Measurements from ENCODE around the gene TTLL8.

TTLL8 gene

GRCh38 chr22:50022171-50022819 lies 35.8 kb downstream of the TTLL8 start:
- in situ Hi-C loops (cut with MboI; ENCODE audit: low sequenced_read_pairs) = no loop called here

GRCh38 chr22:50020606-50021005 lies 37.5 kb downstream of the TTLL8 start:
- in situ Hi-C loops (cut with MboI; ENCODE audit: low sequenced_read_pairs) = no loop called here

- in situ Hi-C loops (cut with MboI; ENCODE audit: low sequenced_read_pairs) = no loop called here
These were observed 38.8 kb downstream of the TTLL8 start for GRCh38 chr22:50019316-50019715.

GRCh38 chr22:50018608-50019285 lies 39.4 kb downstream of the TTLL8 start:
- in situ Hi-C loops (cut with MboI; ENCODE audit: low sequenced_read_pairs) = no loop called here

GRCh38 chr22:50017701-50018224 lies 40.3 kb downstream of the TTLL8 start:
- in situ Hi-C loops (cut with MboI; ENCODE audit: low sequenced_read_pairs) = no loop called here

GRCh38 chr22:50016988-50017700 lies 41.0 kb downstream of the TTLL8 start:
- in situ Hi-C loops (cut with MboI; ENCODE audit: low sequenced_read_pairs) = no loop called here

GRCh38 chr22:50016308-50016987 lies 41.6 kb downstream of the TTLL8 start:
- in situ Hi-C loops (cut with MboI; ENCODE audit: low sequenced_read_pairs) = no loop called here

GRCh38 chr22:50015451-50016307 lies 42.4 kb downstream of the TTLL8 start:
- in situ Hi-C loops (cut with MboI; ENCODE audit: low sequenced_read_pairs) = no loop called here

- in situ Hi-C loops (cut with MboI; ENCODE audit: low sequenced_read_pairs) = no loop called here
These were observed 43.3 kb downstream of the TTLL8 start for GRCh38 chr22:50014655-50015401.

GRCh38 chr22:50014053-50014501 lies 44.0 kb downstream of the TTLL8 start:
- in situ Hi-C loops (cut with MboI; ENCODE audit: low sequenced_read_pairs) = no loop called here

- in situ Hi-C loops (cut with MboI; ENCODE audit: low sequenced_read_pairs) = no loop called here
These were observed 45.6 kb downstream of the TTLL8 start, which contains the start of gene IL17REL for GRCh38 chr22:50012211-50013181. TSS of gene IL17REL (minus strand) at chr22:50012765. CDS start at chr22:50012646, 119 bp downstream.

GRCh38 chr22:50011447-50012210 lies 46.5 kb downstream of the TTLL8 start:
- in situ Hi-C loops (cut with MboI; ENCODE audit: low sequenced_read_pairs) = no loop called here

GRCh38 chr22:50010676-50011446 lies 47.2 kb downstream of the TTLL8 start:
- in situ Hi-C loops (cut with MboI; ENCODE audit: low sequenced_read_pairs) = no loop called here

- in situ Hi-C loops (cut with MboI; ENCODE audit: low sequenced_read_pairs) = no loop called here
These were observed 48.1 kb downstream of the TTLL8 start for GRCh38 chr22:50009765-50010675.

GRCh38 chr22:50009251-50009650 lies 48.8 kb downstream of the TTLL8 start:
- in situ Hi-C loops (cut with MboI; ENCODE audit: low sequenced_read_pairs) = no loop called here
